WTC11 (cell line): ENCODE results near the gene FHIT. TPM values are rescaled to one million over a fixed set of nuclear protein-coding genes. Genes with fewer than 3 reads are reported as not detected.

Source experiments
- ATAC-seq: fragments of 200-7000 bp; cut with Tn5 transposase; 2 replicates; pipeline ENCODE4 v1.10.0; 2021; ENCODE audit warnings: mild to moderate bottlenecking, moderate library complexity
- CTCF ChIA-PET: fragments of 300-600 bp; sonication (Branson Sonifier 250); formaldehyde crosslinking; loops from one replicate; lab custom pipeline; 2021; ENCODE audit warnings: antibody characterized with exemption; lab: Charles Lee
- POLR2A ChIA-PET: fragments of 350-600 bp; sonication (Branson Sonifier 250); formaldehyde crosslinking; loops from one replicate; lab custom pipeline; 2021; ENCODE audit warnings: antibody characterized with exemption; lab: Charles Lee
- DNase-seq: peaks from one replicate; pipeline ENCODE4 v3.0.0; 2021; ENCODE audit warnings: low spot score
- H3K27ac Mint-ChIP-seq: 2 replicates; pipeline ENCODE4 v1.8.0; 2021; ENCODE audit warnings: mixed read lengths
- H3K27me3 Mint-ChIP-seq: 2 replicates; pipeline ENCODE4 v1.8.0; 2021; ENCODE audit warnings: low read depth, mild to moderate bottlenecking, moderate library complexity, mixed read lengths
- H3K36me3 Mint-ChIP-seq: 2 replicates; pipeline ENCODE4 v1.8.0; 2021; ENCODE audit warnings: mixed read lengths
- H3K4me1 Mint-ChIP-seq: 2 replicates; pipeline ENCODE4 v1.8.0; 2022; ENCODE audit warnings: mixed read lengths
- H3K4me3 Mint-ChIP-seq: 2 replicates; pipeline ENCODE4 v1.8.0; 2021; ENCODE audit warnings: mild to moderate bottlenecking, moderate library complexity, mixed read lengths
- H3K9me3 Mint-ChIP-seq: 2 replicates; pipeline ENCODE4 v1.8.0; 2021; ENCODE audit warnings: mixed read lengths
- ATF1 ChIP-seq: sonication (generic); formaldehyde crosslinking; IDR thresholded peaks from 2 replicates; pipeline ENCODE4 v1.8.1; 2023; ENCODE audit warnings: mild to moderate bottlenecking, moderate library complexity, missing genetic modification reagents
- ATF2 ChIP-seq: sonication (generic); formaldehyde crosslinking; IDR thresholded peaks from 2 replicates; pipeline ENCODE4 v1.8.1; 2022; ENCODE audit warnings: low read depth, missing genetic modification reagents, borderline replicate concordance
- CREB1 ChIP-seq: sonication (generic); formaldehyde crosslinking; IDR thresholded peaks from 2 replicates; pipeline ENCODE4 v1.8.0; 2023; ENCODE audit warnings: mild to moderate bottlenecking, missing genetic modification reagents
- CREM ChIP-seq: sonication (generic); formaldehyde crosslinking; IDR thresholded peaks from 2 replicates; pipeline ENCODE4 v1.8.1; 2022; ENCODE audit warnings: mild to moderate bottlenecking, missing genetic modification reagents, moderate library complexity
- E2F5 ChIP-seq: sonication (generic); formaldehyde crosslinking; IDR thresholded peaks from 2 replicates; pipeline ENCODE4 v1.8.1; 2022; ENCODE audit warnings: mild to moderate bottlenecking, moderate library complexity, missing genetic modification reagents
- ESRRA ChIP-seq: sonication (generic); formaldehyde crosslinking; IDR thresholded peaks from 2 replicates; pipeline ENCODE4 v1.8.1; 2022; ENCODE audit warnings: mild to moderate bottlenecking, missing genetic modification reagents, borderline replicate concordance
- HMGXB4 ChIP-seq: sonication (generic); formaldehyde crosslinking; IDR thresholded peaks from 2 replicates; pipeline ENCODE4 v1.8.1; 2023; ENCODE audit warnings: mild to moderate bottlenecking, moderate library complexity, missing genetic modification reagents
- IRF1 ChIP-seq: sonication (generic); formaldehyde crosslinking; IDR thresholded peaks from 2 replicates; pipeline ENCODE4 v1.8.0; 2023; ENCODE audit warnings: missing genetic modification reagents
- IRF2 ChIP-seq: sonication (generic); formaldehyde crosslinking; IDR thresholded peaks from 2 replicates; pipeline ENCODE4 v1.8.0; 2022; ENCODE audit warnings: low read depth, missing genetic modification reagents, borderline replicate concordance
- KAT7 ChIP-seq: sonication (generic); formaldehyde crosslinking; IDR thresholded peaks from 2 replicates; pipeline ENCODE4 v1.8.1; 2023; ENCODE audit warnings: missing genetic modification reagents, mild to moderate bottlenecking, borderline replicate concordance
- MAX ChIP-seq: sonication (generic); formaldehyde crosslinking; IDR thresholded peaks from 2 replicates; pipeline ENCODE4 v1.8.0; 2022; ENCODE audit warnings: mild to moderate bottlenecking, missing genetic modification reagents
- NFATC4 ChIP-seq: fragments of 250-450 bp; sonication (Bioruptor Pico); IDR thresholded peaks from 2 replicates; pipeline ENCODE4 v1.9.0; 2021; ENCODE audit warnings: mild to moderate bottlenecking
- NR2C2 ChIP-seq: sonication (generic); formaldehyde crosslinking; IDR thresholded peaks from 2 replicates; pipeline ENCODE4 v1.8.0; 2022; ENCODE audit warnings: mild to moderate bottlenecking, missing genetic modification reagents
- NR3C1 ChIP-seq: sonication (generic); formaldehyde crosslinking; conservative IDR thresholded peaks from 2 replicates; pipeline ENCODE4 v1.8.1; 2023; ENCODE audit warnings: low read depth, mild to moderate bottlenecking, missing genetic modification reagents
- OVOL2 ChIP-seq: fragments of 250-450 bp; sonication (Bioruptor Pico); IDR thresholded peaks from 2 replicates; pipeline ENCODE4 v1.9.0; 2021; ENCODE audit warnings: mild to moderate bottlenecking, borderline replicate concordance
- STAT6 ChIP-seq: sonication (generic); formaldehyde crosslinking; conservative IDR thresholded peaks from 2 replicates; pipeline ENCODE4 v1.8.1; 2023; ENCODE audit warnings: mild to moderate bottlenecking, low read depth, missing genetic modification reagents, moderate library complexity
- USF1 ChIP-seq: sonication (generic); formaldehyde crosslinking; IDR thresholded peaks from 2 replicates; pipeline ENCODE4 v1.8.0; 2022; ENCODE audit warnings: mild to moderate bottlenecking, missing genetic modification reagents
- USF2 ChIP-seq: sonication (generic); formaldehyde crosslinking; IDR thresholded peaks from 2 replicates; pipeline ENCODE4 v1.8.1; 2023; ENCODE audit warnings: mild to moderate bottlenecking, missing genetic modification reagents, moderate library complexity
- ZNF219 ChIP-seq: sonication (generic); formaldehyde crosslinking; IDR thresholded peaks from 2 replicates; pipeline ENCODE4 v1.8.0; 2023; ENCODE audit warnings: missing genetic modification reagents, mild to moderate bottlenecking, borderline replicate concordance
- ZNF416 ChIP-seq: fragments of 250-450 bp; sonication (Bioruptor Pico); IDR thresholded peaks from 2 replicates; pipeline ENCODE4 v1.9.0; 2021; ENCODE audit warnings: mild to moderate bottlenecking, inconsistent platforms
- ZSCAN18 ChIP-seq: fragments of 250-450 bp; sonication (Bioruptor Pico); IDR thresholded peaks from 2 replicates; pipeline ENCODE4 v2.1.2; 2022; ENCODE audit warnings: mild to moderate bottlenecking, moderate library complexity
- total RNA-seq: library from RNA; stranded (reverse); gene quantifications from 3 replicates; pipeline ENCODE4 v1.2.3, GENCODE V29; 2021

The FHIT gene
- total RNA-seq, 1 experiment from 2014 or later = 2.6 TPM

GRCh38 chr3:60070366-60070765 lies 1180.9 kb downstream of the FHIT start:
- no peak overlapping the region for H3K4me3 Mint-ChIP-seq
- POLR2A ChIA-PET = no interaction called here

GRCh38 chr3:60065227-60065868 lies 1185.9 kb downstream of the FHIT start:
- no peaks in the 10 kb centered on the region; the same call in 1 of the 2 replicates for H3K27me3 Mint-ChIP-seq
- no peaks in the 10 kb centered on the region for H3K9me3 Mint-ChIP-seq
- H3K4me1 Mint-ChIP-seq = peaks cover 8% of the 10 kb centered on the region; the same call in 1 of the 2 replicates
- DNase-seq (no peak), ATAC-seq (no peak)
- POLR2A ChIA-PET = no interaction called here
- CTCF ChIA-PET = interaction anchor here (3.0 kb wide), 1 partner anchor 14 kb away, joined by 9 read pairs; no protein-coding TSS in a partner anchor
- no peak overlapping the region for H3K27ac Mint-ChIP-seq
- H3K36me3 Mint-ChIP-seq = no peaks in the 10 kb centered on the region
- H3K4me3 Mint-ChIP-seq = no peak overlapping the region
- TF ChIP-seq CREB1 (CRISPR knock-in tag) = no peak
- TF ChIP-seq KAT7 (CRISPR knock-in tag) = no peak
- TF ChIP-seq ATF1 = no peak
- TF ChIP-seq NR2C2 (CRISPR knock-in tag) = no peak
- no peak for TF ChIP-seq IRF2 (CRISPR knock-in tag)
- no peak for TF ChIP-seq NFATC4
- no peak for TF ChIP-seq IRF1
- TF ChIP-seq MAX (CRISPR knock-in tag) = no peak
- TF ChIP-seq USF1 = no peak
- TF ChIP-seq NR3C1 = no peak
- TF ChIP-seq CREM (CRISPR knock-in tag) = no peak
- no peak for TF ChIP-seq USF2 (CRISPR knock-in tag)
- TF ChIP-seq ZNF416 = no peak
- no peak for TF ChIP-seq ZNF219 (CRISPR knock-in tag)
- no peak for TF ChIP-seq ZSCAN18 (CRISPR knock-in tag)
- no peak for TF ChIP-seq ATF2 (CRISPR knock-in tag)
- no peak for TF ChIP-seq STAT6 (CRISPR knock-in tag)

More at GRCh38 chr3:60070366-60070765, 1180.9 kb downstream of the FHIT start:
- ATAC-seq = no peak
- CTCF ChIA-PET = no interaction called here
- Mint-ChIP-seq H3K4me1 (0 out of 2 replicates have a peak, but pooled peaks cover 9% of the 10 kb centered on the region), H3K36me3 (no peaks in the 10 kb centered on the region), H3K27me3 (no peaks in the 10 kb centered on the region; the same call in 1 of the 2 replicates), H3K9me3 (peaks cover 9% of the 10 kb centered on the region), H3K27ac (no peak overlapping the region)
- TF ChIP-seq ATF1 (no peak), ESRRA (CRISPR knock-in tag) (no peak), HMGXB4 (no peak), E2F5 (CRISPR knock-in tag) (no peak), NR2C2 (CRISPR knock-in tag) (no peak), OVOL2 (CRISPR knock-in tag) (no peak)
- DNase-seq = no peak
